Prostate gland (tissue), 2 donors: ENCODE results near the gene CCDC136. TPM values are rescaled to one million over a fixed set of nuclear protein-coding genes. Genes with fewer than 3 reads are reported as not detected.
A peak's percentile ranks its signal among the peaks of the same experiment; 100 is the strongest.

Experiments
- DNase-seq: peaks from one replicate; pipeline ENCODE4 v3.0.0-alpha.2; 2019; ENCODE audit warnings: low spot score
- H3K27ac ChIP-seq, 2 donors: fragments of 200-600 bp; sonication (generic); 2 replicates each; pipeline ENCODE4 v1.5.1; 2017 to 2019
- H3K27me3 ChIP-seq: fragments of 200-600 bp; sonication (generic); replicated peaks from 2 replicates; pipeline ENCODE4 v1.5.1; 2019; ENCODE audit not compliant: insufficient read depth
- H3K36me3 ChIP-seq, 2 donors: fragments of 200-600 bp; sonication (generic); 1 replicate in 1 of 2; 2 replicates in 1 of 2; pipeline versions ENCODE4 v1.5.1 to v1.8.1; 2017 to 2019
- H3K4me1 ChIP-seq: fragments of 200-600 bp; sonication (generic); replicated peaks from 2 replicates; pipeline ENCODE4 v1.5.1; 2019
- H3K4me3 ChIP-seq, 2 donors: fragments of 200-600 bp; sonication (generic); 2 replicates each; pipeline ENCODE4 v1.5.1; 2017 to 2019
- H3K9me3 ChIP-seq: fragments of 200-600 bp; sonication (generic); 2 replicates; pipeline ENCODE4 v1.5.1; 2017
- CTCF ChIP-seq, 4 experiments: fragments of 200-600 bp in 2 of 4; fragments of 450-650 bp in 2 of 4; sonication (generic) in 2 of 4; IDR thresholded peaks; 1 replicate in 3 of 4; 2 replicates in 1 of 4; pipeline ENCODE4 v1.5.1; 2016 to 2019; ENCODE audit warnings: antibody characterized with exemption in 4 of 4, mild to moderate bottlenecking in 2 of 4, moderate library complexity in 2 of 4
- POLR2A ChIP-seq: fragments of 450-650 bp; IDR thresholded peaks from one replicate; pipeline ENCODE4 v1.6.1; 2016; ENCODE audit warnings: antibody characterized with exemption, mild to moderate bottlenecking
- POLR2AphosphoS5 ChIP-seq: sonication (generic); formaldehyde crosslinking; IDR thresholded peaks from one replicate; pipeline ENCODE4 v1.6.1; 2017; ENCODE audit warnings: antibody characterized with exemption
- WGBS: methylation state at CpG from one replicate; pipeline ENCODE4 v1.1.5; 2018; 5-methylcytosine and 5-hydroxymethylcytosine counted together
- intact Hi-C: fragments of 100-400 bp; cut with DNase I; formaldehyde crosslinking; loops from one replicate; pipeline ENCODE4 v1.14.2; 2022
- total RNA-seq, 2 donors: library from RNA; depleted of rRNA; stranded (reverse); fragments of >200 nt; gene quantifications; one replicate each; pipeline ENCODE4 v1.1.0, GENCODE V29; 2016

CCDC136 gene
- total RNA-seq, 2 donors from 2014 or later = 11.7 to 61.2 TPM

- Histone ChIP-seq H3K4me1 (no peaks in the 10 kb centered on the region), H3K27ac (peak overlapping the region; percentile 15 to 36), H3K27me3 (no peaks in the 10 kb centered on the region), H3K9me3 (no peaks in the 10 kb centered on the region), H3K36me3 (no peaks in the 10 kb centered on the region), H3K4me3 (no peak overlapping the region)
- TF ChIP-seq POLR2AphosphoS5 (peak; percentile 29), POLR2A (no peak), CTCF (IDR thresholded peaks at IDR 0.05) (no peak)
- intact Hi-C loops = no loop called here
- DNase-seq = peak; percentile 25
- 30% methylated on average over 15 of the region's 15 CpGs for WGBS
Measured at GRCh38 chr7:128783143-128783861, 8.5 kb upstream of the CCDC136 start.

GRCh38 chr7:128785738-128786137 is 6.0 kb upstream of the CCDC136 start:
- no peak overlapping the region for H3K4me3 ChIP-seq
- no peaks in the 10 kb centered on the region for H3K27me3 ChIP-seq
- intact Hi-C loops = no loop called here
- H3K4me1 ChIP-seq = no peaks in the 10 kb centered on the region
- no peak for TF ChIP-seq POLR2A
- TF ChIP-seq POLR2AphosphoS5 = peak; percentile 73
- no peak for TF ChIP-seq CTCF (IDR thresholded peaks at IDR 0.05)
- H3K27ac ChIP-seq = peak overlapping the region in 1 of 2 donors; percentile 70
- H3K36me3 ChIP-seq = no peaks in the 10 kb centered on the region
- 40% methylated on average over 3 of the region's 3 CpGs for WGBS
- DNase-seq = peak; percentile 40
- no peaks in the 10 kb centered on the region for H3K9me3 ChIP-seq

GRCh38 chr7:128788446-128789412 is 3.0 kb upstream of the CCDC136 start:
- no peak overlapping the region for H3K27ac ChIP-seq
- intact Hi-C loops = no loop called here
- no peak for DNase-seq
- H3K4me3 ChIP-seq = no peak overlapping the region
- no peaks in the 10 kb centered on the region for H3K36me3 ChIP-seq
- WGBS = 75% methylated on average over 9 of the region's 9 CpGs
- H3K27me3 ChIP-seq = no peaks in the 10 kb centered on the region
- TF ChIP-seq POLR2A = no peak
- TF ChIP-seq CTCF (IDR thresholded peaks at IDR 0.05) = no peak
- H3K9me3 ChIP-seq = no peaks in the 10 kb centered on the region
- H3K4me1 ChIP-seq = no peaks in the 10 kb centered on the region

GRCh38 chr7:128790315-128791041 is 1.3 kb upstream of the CCDC136 start:
- no peak for DNase-seq
- H3K4me1 ChIP-seq = no peaks in the 10 kb centered on the region
- H3K9me3 ChIP-seq = no peaks in the 10 kb centered on the region
- WGBS = 24% methylated on average over 23 of the region's 45 CpGs
- H3K36me3 ChIP-seq = no peaks in the 10 kb centered on the region
- intact Hi-C loops = loop anchor here (5.0 kb wide), 2 partner anchors 33 to 37 kb away; no protein-coding TSS in a partner anchor
- H3K4me3 ChIP-seq = peak overlapping the region; percentile 75 to 89
- TF ChIP-seq CTCF (IDR thresholded peaks at IDR 0.05) = no peak
- TF ChIP-seq POLR2A = no peak
- no peak for TF ChIP-seq POLR2AphosphoS5
- H3K27me3 ChIP-seq = no peaks in the 10 kb centered on the region
- H3K27ac ChIP-seq = peak overlapping the region; percentile 76 to 77
